ENCODE results near the gene EPHB1.
"Not testable (repeated sequence)": the region's sequence is repeated elsewhere in the genome, so short reads cannot be mapped to it uniquely, and the experiment has no call there.

Gene EPHB1

GRCh38 chr3:135066844-135067727 lies 272.0 kb downstream of the EPHB1 start:
- DNase-seq, result not testable (repeated sequence)

- no peak for DNase-seq
Measured at GRCh38 chr3:135068011-135068410, 273.0 kb downstream of the EPHB1 start.

DNA sequence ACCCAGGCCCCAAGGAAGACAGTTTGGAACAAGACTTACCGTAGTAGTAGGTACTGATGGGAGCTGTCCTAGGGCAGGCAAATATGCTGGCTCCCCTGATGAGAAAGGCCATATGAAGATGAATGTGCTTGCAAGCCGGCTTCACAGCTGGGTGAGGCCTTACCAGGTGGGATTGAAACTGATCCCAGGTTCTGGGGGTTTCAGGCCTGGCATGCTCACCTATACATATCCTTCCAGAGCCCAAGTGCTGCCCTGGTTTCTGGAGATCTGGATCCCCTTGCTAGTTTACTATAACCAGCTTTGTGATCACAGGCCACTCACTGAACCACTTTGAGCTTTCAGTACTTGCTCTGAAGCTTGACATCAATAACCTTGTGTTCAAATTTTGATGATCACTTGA lies 274.3 kb downstream of the EPHB1 start:
- no peak for DNase-seq

- DNase-seq, result no peak
Measured at GRCh38 chr3:135071483-135071882, 276.4 kb downstream of the EPHB1 start.

DNA sequence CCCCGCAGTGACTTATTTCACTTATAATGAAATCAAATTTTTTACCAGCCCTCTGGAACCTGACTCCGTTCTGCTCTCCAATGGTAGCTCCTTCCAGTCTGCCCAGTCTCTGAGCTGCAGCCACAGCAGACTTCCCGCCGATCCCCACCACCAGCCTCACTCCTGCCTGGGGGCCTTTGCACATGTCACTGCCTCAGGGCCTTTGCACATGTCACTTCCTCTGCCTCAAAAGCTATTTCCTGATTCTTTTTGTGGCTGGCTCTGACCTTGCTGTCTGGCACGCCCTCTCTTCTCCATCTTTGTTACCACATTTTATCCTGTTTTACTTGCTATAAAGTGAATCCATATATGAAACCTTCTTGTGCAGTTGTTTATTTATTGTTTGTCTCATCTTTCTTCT lies 277.4 kb downstream of the EPHB1 start:
- DNase-seq, result no peak

GRCh38 chr3:135075157-135075556 lies 280.1 kb downstream of the EPHB1 start:
- DNase-seq, result no peak

GRCh38 chr3:135076341-135076740 lies 281.3 kb downstream of the EPHB1 start:
- no peak for DNase-seq

DNA sequence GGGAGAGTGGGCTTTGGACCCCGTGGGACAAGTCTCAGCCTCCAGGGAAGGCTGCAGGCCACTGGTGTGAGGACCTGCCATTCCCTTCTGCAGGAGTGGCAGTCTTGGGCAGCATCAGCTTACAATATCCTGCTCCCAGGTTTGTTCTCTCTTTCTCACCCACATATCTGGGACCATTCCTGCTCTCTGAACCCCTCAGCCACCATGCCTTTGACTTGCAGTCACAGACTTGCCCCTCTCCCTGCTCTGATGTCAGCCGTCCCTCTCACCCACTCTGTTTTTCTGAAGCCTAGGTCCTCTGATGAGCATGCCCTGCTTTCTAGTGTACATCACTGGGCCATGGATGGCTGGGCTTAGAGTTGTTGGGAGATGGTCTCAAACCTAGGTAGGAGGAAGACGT lies 282.1 kb downstream of the EPHB1 start:
- no peak for DNase-seq

GRCh38 chr3:135078283-135078682 lies 283.2 kb downstream of the EPHB1 start:
- DNase-seq, result no peak

- DNase-seq, result no peak
Measured at GRCh38 chr3:135079095-135079494, 284.0 kb downstream of the EPHB1 start.

DNA sequence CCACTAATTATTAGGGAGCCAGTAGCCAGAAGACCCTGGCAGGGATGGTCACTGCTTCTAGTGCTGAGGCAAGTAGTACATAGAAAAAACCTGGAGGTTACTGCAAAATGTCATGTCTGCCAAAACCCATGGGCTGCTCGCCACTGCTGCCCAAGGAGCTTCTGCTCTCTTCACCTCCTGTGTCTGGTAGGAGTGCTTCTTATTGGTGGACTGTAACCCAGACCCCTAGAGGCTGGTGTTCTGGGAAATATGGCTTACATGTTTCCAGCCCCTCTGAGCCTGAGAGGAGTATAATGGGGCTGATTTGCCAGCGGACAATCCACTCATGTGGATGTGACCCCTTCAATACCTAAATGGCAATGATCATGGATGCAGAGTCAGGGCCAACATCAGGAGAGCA lies 286.4 kb downstream of the EPHB1 start:
- DNase-seq, result no peak

DNA sequence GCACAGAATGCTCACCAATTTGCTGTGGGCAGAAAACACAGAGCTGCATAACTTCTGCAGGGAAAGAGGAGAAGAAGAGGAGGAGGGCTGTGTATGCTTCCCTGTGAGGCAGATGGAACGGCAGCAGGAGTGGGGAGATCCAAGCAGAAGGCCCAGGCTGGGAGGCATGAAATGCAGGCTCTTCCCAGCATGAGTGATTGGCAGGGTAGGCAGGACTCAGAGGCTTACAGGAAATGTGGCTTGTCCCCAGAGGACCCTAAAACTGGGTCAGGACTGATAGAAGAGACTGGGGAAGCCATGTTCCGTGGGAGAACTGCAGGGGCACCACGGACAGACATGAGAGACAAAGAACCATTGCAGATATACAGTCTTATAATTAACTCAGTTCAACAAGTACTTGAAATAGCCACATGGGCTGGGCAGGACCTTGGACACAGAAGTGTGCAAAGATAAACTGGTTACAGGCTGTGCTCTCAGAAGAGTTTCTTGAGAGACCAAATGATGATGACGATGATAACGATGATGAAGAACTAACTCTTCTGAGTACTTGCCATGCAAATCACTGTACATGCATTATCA lies 286.9 kb downstream of the EPHB1 start:
- no peak for DNase-seq

DNA sequence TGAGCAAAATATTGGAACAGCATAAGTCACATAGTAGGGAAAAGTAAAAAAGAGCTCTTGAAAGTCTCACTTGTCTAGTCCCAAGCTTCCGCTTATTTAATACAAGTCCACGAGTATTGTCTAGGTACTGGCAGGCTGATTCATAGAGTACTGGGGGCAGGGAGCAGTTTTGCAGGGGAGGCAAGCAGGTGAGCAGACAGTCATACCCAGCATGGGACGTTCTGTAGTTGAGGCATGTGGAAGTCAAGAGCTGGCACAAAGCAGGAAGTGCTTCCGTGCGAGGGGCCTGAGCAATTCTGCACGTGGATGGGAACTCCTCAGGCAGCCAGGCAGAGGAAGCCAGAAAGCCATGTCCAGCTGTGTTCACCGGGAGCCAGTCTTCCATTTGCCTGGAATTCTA lies 287.6 kb downstream of the EPHB1 start:
- no peak for DNase-seq

DNA sequence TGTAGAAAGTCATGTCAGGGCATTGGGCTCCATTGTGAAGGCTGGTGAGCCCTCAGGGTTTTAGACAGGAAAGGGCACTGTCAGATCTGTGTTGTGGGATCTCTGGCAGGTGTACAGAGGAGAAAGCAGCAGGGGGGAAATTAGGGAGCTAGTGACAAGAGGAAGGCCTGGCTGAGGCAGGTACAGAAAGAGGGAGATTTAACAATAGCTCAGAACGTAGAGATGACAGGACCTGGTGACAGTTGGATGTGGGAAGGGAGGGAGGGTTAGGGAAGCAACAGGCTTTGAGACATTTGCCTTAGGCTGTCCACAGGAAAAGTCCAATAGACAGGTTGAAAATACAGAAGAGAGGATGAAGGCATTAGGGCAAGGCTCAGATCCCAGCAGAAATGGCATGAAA lies 288.1 kb downstream of the EPHB1 start:
- DNase-seq, result no peak

DNA sequence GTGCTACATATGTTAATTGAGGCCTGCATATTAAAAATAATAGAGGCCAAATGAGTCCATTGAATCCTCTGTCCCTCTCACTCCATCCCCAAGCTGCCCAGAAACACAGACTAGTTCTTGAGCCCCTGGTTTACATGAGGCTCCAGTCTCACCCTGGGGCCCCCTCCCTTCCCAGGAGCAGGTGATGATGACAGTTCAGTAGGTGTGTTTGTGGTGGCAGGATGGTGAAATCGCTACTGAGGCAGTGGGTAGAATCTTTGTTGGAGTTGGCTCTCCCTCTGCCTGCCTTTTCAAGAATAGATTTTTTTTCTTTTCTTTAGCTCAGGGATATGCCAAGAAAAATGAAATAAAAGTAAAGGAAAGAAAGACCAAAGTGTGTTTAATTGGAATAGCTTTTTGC lies 288.7 kb downstream of the EPHB1 start:
- no peak for DNase-seq

DNA sequence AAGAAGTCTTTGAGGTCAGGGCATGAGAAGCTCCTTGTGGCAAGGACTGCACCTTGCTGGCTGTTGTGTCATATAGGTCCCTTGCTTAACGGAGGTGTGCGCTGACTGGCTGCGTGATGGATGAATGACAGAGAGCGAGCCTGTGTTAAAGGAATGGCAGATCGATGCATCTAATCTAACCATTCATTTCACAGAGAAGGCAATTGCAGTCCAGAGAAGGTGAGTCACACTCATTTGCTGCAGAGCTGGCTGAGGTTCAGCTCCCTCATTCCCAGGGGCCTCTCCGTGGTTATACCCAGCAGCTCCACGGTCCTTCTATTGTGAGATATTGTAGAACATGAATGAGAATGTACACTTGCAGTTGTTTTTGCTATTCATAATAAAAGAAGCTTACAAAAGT lies 289.3 kb downstream of the EPHB1 start:
- no peak for DNase-seq

DNA sequence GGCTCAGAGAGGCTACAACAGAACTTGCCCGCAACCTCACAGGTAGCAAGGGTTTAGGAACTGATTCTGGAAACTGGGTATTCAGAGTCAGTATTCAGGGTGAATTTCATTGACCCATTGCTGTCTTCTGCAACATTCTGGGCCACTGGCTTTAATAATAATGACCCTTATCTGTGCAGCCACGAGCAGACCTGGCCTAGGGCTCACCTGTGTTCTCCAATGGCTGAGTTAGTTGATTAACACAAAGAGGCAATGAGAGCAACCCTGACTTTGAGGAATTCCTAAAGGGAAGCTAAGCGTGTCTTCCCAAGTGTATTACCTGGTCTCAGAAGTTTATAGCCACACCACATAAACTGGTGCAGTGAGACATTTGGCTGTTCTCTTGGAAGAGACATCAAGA lies 289.9 kb downstream of the EPHB1 start:
- no peak for DNase-seq

GRCh38 chr3:135085652-135086436 lies 290.8 kb downstream of the EPHB1 start:
- DNase-seq, result no peak

DNA sequence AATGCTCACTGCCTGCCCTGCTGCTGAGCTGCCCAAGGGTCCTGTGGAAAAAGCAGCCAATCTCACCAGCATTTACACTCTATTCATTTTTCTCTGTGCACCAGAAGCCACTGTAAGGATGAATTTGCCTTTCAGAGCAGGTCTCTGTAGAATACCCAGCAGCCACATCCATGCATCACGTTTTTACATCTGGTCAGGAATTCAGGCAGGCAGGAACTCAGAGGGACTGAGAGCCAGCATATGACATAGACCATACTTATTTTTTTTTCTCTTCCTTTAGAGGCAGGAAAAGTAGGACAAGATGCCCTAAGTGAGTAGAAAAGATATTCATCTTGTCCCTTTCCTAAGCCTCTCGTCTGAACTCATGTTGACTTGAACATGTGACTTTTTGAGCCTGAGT lies 292.7 kb downstream of the EPHB1 start:
- DNase-seq, result no peak

DNA sequence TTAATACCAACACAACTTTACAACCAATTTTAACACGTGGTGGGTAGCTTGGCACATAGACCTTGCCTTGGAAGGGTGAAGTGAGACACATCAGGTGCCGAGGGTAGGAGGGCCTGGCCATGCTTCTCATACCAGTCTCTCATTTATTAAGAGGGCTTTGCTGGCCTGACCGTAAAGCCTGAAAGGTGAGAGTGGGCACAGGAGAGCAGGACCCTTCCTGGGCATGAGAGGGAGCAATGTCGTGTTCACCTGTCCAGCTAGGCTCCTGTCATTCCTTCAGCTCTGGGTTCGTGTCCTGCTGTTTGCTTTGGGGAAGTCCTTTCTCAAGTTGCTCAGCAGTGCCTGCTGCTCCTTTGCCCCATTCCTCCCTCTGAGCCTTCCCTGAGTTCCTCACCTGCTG lies 294.4 kb downstream of the EPHB1 start:
- no peak for DNase-seq

DNA sequence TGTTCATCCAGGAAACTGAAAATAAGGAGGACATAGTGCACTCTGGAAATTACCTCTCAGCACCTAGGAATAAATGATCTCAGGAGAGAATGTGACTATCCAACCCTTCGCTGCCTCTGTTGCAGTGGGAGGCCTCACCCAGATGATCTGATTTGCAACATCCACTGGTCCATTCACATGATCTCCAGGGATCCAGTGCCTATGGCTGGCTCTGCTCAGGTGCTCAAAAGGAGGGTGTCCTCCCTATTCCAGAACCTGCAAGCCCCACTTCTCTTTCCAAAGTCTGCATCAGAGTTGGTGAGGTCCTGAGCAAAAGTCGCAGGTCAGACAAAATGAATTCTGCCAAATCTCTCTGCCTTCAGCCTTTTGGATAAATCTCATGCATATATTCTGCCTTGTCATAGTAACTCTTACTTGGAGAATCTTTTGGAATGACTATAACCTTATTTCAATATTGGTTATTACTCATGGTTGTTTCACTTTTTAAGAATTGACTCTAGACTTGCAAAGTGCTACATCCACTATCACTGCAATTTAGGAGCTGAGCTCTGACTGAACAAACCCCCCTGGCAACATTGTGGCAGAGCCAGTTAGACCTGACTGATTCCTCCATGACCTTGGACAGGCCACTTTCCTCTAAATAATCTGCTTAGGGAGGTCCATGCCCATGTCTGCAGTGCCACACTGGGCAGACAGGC lies 295.1 kb downstream of the EPHB1 start:
- no peak for DNase-seq

- no peak for DNase-seq
Measured at GRCh38 chr3:135091946-135092345, 296.9 kb downstream of the EPHB1 start.

DNA sequence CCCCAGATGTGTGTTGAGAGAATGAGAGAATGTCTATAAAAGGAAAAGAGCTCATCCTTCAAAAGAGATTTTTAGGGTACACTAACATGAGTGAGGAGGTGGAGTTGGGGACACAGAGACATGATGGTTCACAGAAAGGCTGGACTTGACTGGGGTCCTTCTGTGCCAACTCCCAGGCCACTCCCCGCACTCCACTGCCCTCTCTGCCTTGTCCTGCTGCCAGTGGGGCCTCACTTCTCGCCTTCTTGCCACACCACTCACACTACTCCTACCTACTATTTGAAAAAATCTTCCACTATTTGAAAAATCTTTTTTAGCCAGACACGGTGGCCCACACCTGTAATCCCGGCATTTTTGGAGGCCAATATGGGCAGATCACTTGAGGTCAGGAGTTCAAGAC lies 298.1 kb downstream of the EPHB1 start:
- no peak for DNase-seq

All from GF-D8 (cell line).